IMR-90 (cell line): ENCODE data around the gene CEP63. TPM values are rescaled to one million over a fixed set of nuclear protein-coding genes. Genes with fewer than 3 reads are reported as not detected.

ENCODE experiments used
- ATAC-seq: fragments of 200-7000 bp; cut with Tn5 transposase; 2 replicates; pipeline ENCODE4 v1.9.1; 2020; ENCODE audit warnings: low read depth, mild to moderate bottlenecking, moderate library complexity
- BruUV-seq: library from RNA; stranded (reverse); fragments of 400-500 nt; replicated peaks from 2 replicates; lab custom pipeline; 2021; lab: Mats Ljungman, UMichigan
- CTCF ChIA-PET: fragments of 300-600 bp; formaldehyde crosslinking; extraction: SDS; loops from one replicate; lab custom pipeline; 2021; ENCODE audit warnings: antibody characterized with exemption; lab: Yijun Ruan, JAX
- POLR2A ChIA-PET: fragments of 300-600 bp; sonication (Branson Sonifier 250); formaldehyde crosslinking; loops from one replicate; lab custom pipeline; 2022; ENCODE audit warnings: antibody characterized with exemption; ENCODE audit not compliant: unreplicated experiment; lab: Charles Lee
- DNase-seq: peaks from one replicate; pipeline ENCODE4 v3.0.0; 2013
- H2AFZ ChIP-seq: replicated peaks from 2 replicates; pipeline ENCODE3; 2013; ENCODE audit warnings: low read length, mild to moderate bottlenecking; ENCODE audit not compliant: poor library complexity
- H2AK5ac ChIP-seq: 2 replicates; pipeline ENCODE4 v1.6.1; 2013; ENCODE audit warnings: low read depth, low read length, inconsistent platforms
- H2AK9ac ChIP-seq: replicated peaks from 2 replicates; pipeline ENCODE3; 2013; ENCODE audit warnings: mild to moderate bottlenecking, low read depth, low read length, moderate library complexity; ENCODE audit not compliant: poor library complexity
- H2BK120ac ChIP-seq: 2 replicates; pipeline ENCODE4 v1.6.1; 2013; ENCODE audit warnings: low read depth, low read length, inconsistent platforms
- H2BK15ac ChIP-seq: 3 replicates; pipeline ENCODE4 v1.6.1; 2013; ENCODE audit warnings: low read depth, low read length, inconsistent platforms
- H2BK20ac ChIP-seq: 2 replicates; pipeline ENCODE4 v1.6.1; 2013; ENCODE audit warnings: low read depth, mild to moderate bottlenecking, inconsistent platforms, low read length, moderate library complexity
- H2BK5ac ChIP-seq: 2 replicates; pipeline ENCODE4 v1.6.1; 2013; ENCODE audit warnings: mild to moderate bottlenecking, low read depth, low read length, inconsistent platforms; ENCODE audit not compliant: poor library complexity, severe bottlenecking
- H3K14ac ChIP-seq: replicated peaks from 2 replicates; pipeline ENCODE4 v1.6.1; 2013; ENCODE audit warnings: low read depth, low read length, inconsistent platforms
- H3K18ac ChIP-seq: 2 replicates; pipeline ENCODE4 v1.6.1; 2013; ENCODE audit warnings: low read depth, low read length, control low read depth
- H3K23ac ChIP-seq: 2 replicates; pipeline ENCODE4 v1.6.1; 2013; ENCODE audit warnings: low read depth, low read length, inconsistent platforms
- H3K27ac ChIP-seq: 2 replicates; pipeline ENCODE4 v1.5.1; 2013; ENCODE audit warnings: mild to moderate bottlenecking, control low read depth, low read length; ENCODE audit not compliant: insufficient read depth
- H3K27me3 ChIP-seq: 2 replicates; pipeline ENCODE4 v1.6.1; 2013; ENCODE audit warnings: low read length; ENCODE audit not compliant: control insufficient read depth, insufficient read depth
- H3K36me3 ChIP-seq: 2 replicates; pipeline ENCODE4 v1.6.1; 2013; ENCODE audit warnings: low read length, mixed read lengths; ENCODE audit not compliant: control insufficient read depth, insufficient read depth
- H3K4ac ChIP-seq: 2 replicates; pipeline ENCODE4 v1.6.1; 2013; ENCODE audit warnings: low read depth, low read length, inconsistent platforms
- H3K4me1 ChIP-seq: 2 replicates; pipeline ENCODE4 v1.6.1; 2013; ENCODE audit warnings: low read length, mixed read lengths; ENCODE audit not compliant: control insufficient read depth, insufficient read depth
- H3K4me2 ChIP-seq: 2 replicates; pipeline ENCODE4 v1.6.1; 2013; ENCODE audit warnings: low read depth, mild to moderate bottlenecking, control low read depth, low read length, moderate library complexity
- H3K4me3 ChIP-seq: 2 replicates; pipeline ENCODE4 v1.5.1; 2013; ENCODE audit warnings: low read depth, mild to moderate bottlenecking, control low read depth, low read length, moderate library complexity; ENCODE audit not compliant: insufficient read depth
- H3K56ac ChIP-seq: 2 replicates; pipeline ENCODE4 v1.6.1; 2013; ENCODE audit warnings: low read length, inconsistent platforms; ENCODE audit not compliant: insufficient read depth; ENCODE audit errors: extremely low read depth
- H3K79me1 ChIP-seq, 2 experiments: 2 replicates each; pipeline ENCODE4 v1.6.1; 2013; ENCODE audit warnings: low read length in 2 of 2, inconsistent platforms in 1 of 2, low read depth in 1 of 2
- H3K9ac ChIP-seq: 2 replicates; pipeline ENCODE4 v1.6.1; 2013; ENCODE audit warnings: low read depth, low read length, control low read depth
- H3K9me1 ChIP-seq: 2 replicates; pipeline ENCODE4 v1.6.1; 2013; ENCODE audit warnings: low read length, inconsistent platforms; ENCODE audit not compliant: insufficient read depth
- H3K9me3 ChIP-seq: 2 replicates; pipeline ENCODE4 v1.6.1; 2013; ENCODE audit warnings: low read length; ENCODE audit not compliant: control insufficient read depth, insufficient read depth
- H4K20me1 ChIP-seq: 2 replicates; pipeline ENCODE4 v1.6.1; 2013; ENCODE audit warnings: low read length, inconsistent platforms; ENCODE audit not compliant: insufficient read depth
- H4K5ac ChIP-seq: 2 replicates; pipeline ENCODE4 v1.6.1; 2013; ENCODE audit warnings: mild to moderate bottlenecking, low read depth, low read length, control low read depth
- H4K8ac ChIP-seq, 2 experiments: 2 replicates each; pipeline ENCODE4 v1.6.1; 2013; ENCODE audit warnings: low read depth in 2 of 2, low read length in 2 of 2, control low read depth in 1 of 2, inconsistent platforms in 1 of 2
- H4K91ac ChIP-seq: 2 replicates; pipeline ENCODE4 v1.6.1; 2013; ENCODE audit warnings: low read depth, low read length, inconsistent platforms; ENCODE audit not compliant: insufficient read depth
- BHLHE40 ChIP-seq: fragments of 150-350 bp; IDR thresholded peaks from 2 replicates; pipeline ENCODE4 v1.6.1; 2016; ENCODE audit warnings: mild to moderate bottlenecking, low read depth, low read length
- CEBPB ChIP-seq: IDR thresholded peaks from 2 replicates; pipeline ENCODE4 v1.6.1; 2012; ENCODE audit warnings: low read depth, low read length, improper control_type of control experiment
- CHD1 ChIP-seq: IDR thresholded peaks from 2 replicates; pipeline ENCODE4 v1.6.1; 2012; ENCODE audit warnings: low read depth, low read length, improper control_type of control experiment
- CTCF ChIP-seq: conservative IDR thresholded peaks from 2 replicates; pipeline ENCODE4 v1.5.1; 2012; ENCODE audit warnings: mild to moderate bottlenecking, low read depth, low read length, improper control_type of control experiment
- ELK1 ChIP-seq: fragments of 150-350 bp; IDR thresholded peaks from 2 replicates; pipeline ENCODE4 v1.6.1; 2016; ENCODE audit warnings: low read depth, mild to moderate bottlenecking, low read length, moderate library complexity, borderline replicate concordance
- FOS ChIP-seq: fragments of 150-350 bp; IDR thresholded peaks from 2 replicates; pipeline ENCODE4 v1.6.1; 2016; ENCODE audit warnings: low read depth, low read length
- MAFK ChIP-seq: IDR thresholded peaks from 2 replicates; pipeline ENCODE4 v1.6.1; 2012; ENCODE audit warnings: low read depth, low read length, improper control_type of control experiment
- MAZ ChIP-seq: IDR thresholded peaks from 2 replicates; pipeline ENCODE4 v1.6.1; 2012; ENCODE audit warnings: low read depth, mild to moderate bottlenecking, low read length, improper control_type of control experiment, moderate library complexity, borderline replicate concordance
- MXI1 ChIP-seq: IDR thresholded peaks from 2 replicates; pipeline ENCODE4 v1.6.1; 2012; ENCODE audit warnings: low read depth, mild to moderate bottlenecking, low read length, moderate library complexity, borderline replicate concordance
- NFE2L2 ChIP-seq: fragments of 150-350 bp; IDR thresholded peaks from 2 replicates; pipeline ENCODE4 v1.6.1; 2016; ENCODE audit warnings: low read depth, mild to moderate bottlenecking, low read length
- POLR2A ChIP-seq: IDR thresholded peaks from 2 replicates; pipeline ENCODE4 v1.6.1; 2012; ENCODE audit warnings: mild to moderate bottlenecking, low read depth, low read length
- RAD21 ChIP-seq: IDR thresholded peaks from 2 replicates; pipeline ENCODE4 v1.6.1; 2012; ENCODE audit warnings: low read length, improper control_type of control experiment
- RCOR1 ChIP-seq: IDR thresholded peaks from 2 replicates; pipeline ENCODE4 v1.6.1; 2012; ENCODE audit warnings: mild to moderate bottlenecking, low read length, improper control_type of control experiment; ENCODE audit not compliant: insufficient replicate concordance
- RFX5 ChIP-seq: IDR thresholded peaks from 2 replicates; pipeline ENCODE4 v1.8.0; 2012; ENCODE audit warnings: low read depth, mild to moderate bottlenecking, low read length, moderate library complexity
- SMC3 ChIP-seq: fragments of 150-350 bp; IDR thresholded peaks from 2 replicates; pipeline ENCODE4 v1.6.1; 2016; ENCODE audit warnings: low read depth, mild to moderate bottlenecking, antibody characterized with exemption, low read length, moderate library complexity
- USF2 ChIP-seq: fragments of 150-350 bp; IDR thresholded peaks from 2 replicates; pipeline ENCODE4 v1.6.1; 2017; ENCODE audit warnings: mild to moderate bottlenecking, antibody characterized with exemption, low read length, low read depth
- WGBS, 2 experiments: methylation state at CpG; one replicate each; pipeline versions ENCODE4 v1.1.5 to v1.1.7; 2013; ENCODE audit warnings: missing lambda C conversion rate in 2 of 2; ENCODE audit not compliant: insufficient read length in 1 of 2; ENCODE audit errors: extremely low coverage in 2 of 2; 5-methylcytosine and 5-hydroxymethylcytosine counted together
- dilution Hi-C: fragments of 300-500 bp; cut with HindIII; formaldehyde crosslinking; loops from one replicate; pipeline ENCODE4 v1.14.3; 2018; ENCODE audit warnings: low sequenced_read_pairs; ENCODE audit not compliant: unreplicated experiment
- in situ Hi-C: fragments of 300-500 bp; cut with MboI; formaldehyde crosslinking; loops from 3 replicates; pipeline ENCODE4 v1.14.3; 2019; ENCODE audit warnings: low sequenced_read_pairs, inconsistent platforms, mixed read lengths
- intact Hi-C: fragments of 100-400 bp; cut with micrococcal nuclease; formaldehyde crosslinking; loops from 2 replicates; pipeline ENCODE4 v1.10.0; 2022
- polyA plus RNA-seq, 3 experiments: library from polyadenylated mRNA; depleted of rRNA; stranded (reverse); fragments of >200 nt; gene quantifications; 2 replicates each; pipeline ENCODE4 v1.2.3, GENCODE V29; 2012; ENCODE audit warnings: low replicate concordance in 1 of 3
- total RNA-seq: library from RNA; depleted of rRNA; stranded (reverse); fragments of >200 nt; gene quantifications from 2 replicates; pipeline ENCODE4 v1.2.3, GENCODE V29; 2012

Gene CEP63
- total and polyA plus RNA-seq, 2 of the 4 experiments (the other 2 are of a cell fraction): 6.5 to 9.1 TPM

GRCh38 chr3:134614955-134615354 lies 129.1 kb downstream of the CEP63 start:
- DNase-seq: peak; percentile 41
- no CpG with 5 or more reads among the region's 4 CpGs for WGBS, 2 experiments

More at GRCh38 chr3:134614955-134615354, 129.1 kb downstream of the CEP63 start:
- intact Hi-C loops: no loop called here
- no peak overlapping the region for H3K56ac ChIP-seq
- no peak overlapping the region for H2BK120ac ChIP-seq
- no peak overlapping the region for H2BK20ac ChIP-seq
- no peaks in the 10 kb centered on the region; the same call in 1 of the 2 replicates for H3K9me1 ChIP-seq
- no peak overlapping the region for H3K23ac ChIP-seq
- no peak overlapping the region for H4K8ac ChIP-seq
- no peaks in the 10 kb centered on the region for H3K79me1 ChIP-seq
- peaks cover 2% of the 10 kb centered on the region; the same call in 1 of the 2 replicates for H3K4me1 ChIP-seq
- H3K4me2 ChIP-seq: no peak overlapping the region
- no peak overlapping the region for H2AFZ ChIP-seq
- dilution Hi-C loops: no loop called here
- in situ Hi-C loops: no loop called here
- no peak overlapping the region for H4K91ac ChIP-seq
- CTCF ChIA-PET: interaction anchor here (0.6 to 2.1 kb wide), 2 partner anchors 14 to 18 kb away, joined by 4 to 8 read pairs; no protein-coding TSS in a partner anchor
- no peak overlapping the region for H3K27ac ChIP-seq
- H2BK15ac ChIP-seq: no peak overlapping the region
- no peak overlapping the region for H2AK9ac ChIP-seq
- H3K27me3 ChIP-seq: peaks cover 32% of the 10 kb centered on the region
- no peak overlapping the region for H2BK5ac ChIP-seq
- no peak overlapping the region for H3K14ac ChIP-seq
- H3K36me3 ChIP-seq: no peaks in the 10 kb centered on the region
- no peak overlapping the region for H4K5ac ChIP-seq
- no peak overlapping the region for H3K18ac ChIP-seq
- ATAC-seq: peak; percentile 75
- no TSS peak for BruUV-seq
- TF ChIP-seq MAZ: no peak
- TF ChIP-seq ELK1: no peak
- no peak for TF ChIP-seq RFX5
- no peak for TF ChIP-seq CHD1
- TF ChIP-seq FOS: no peak
- no peak for TF ChIP-seq CTCF
- TF ChIP-seq MXI1: no peak
- no peak for TF ChIP-seq USF2
- TF ChIP-seq CEBPB: no peak
- TF ChIP-seq RAD21: no peak
- no peak for TF ChIP-seq BHLHE40
- no peak for TF ChIP-seq POLR2A
- TF ChIP-seq RCOR1: no peak
- TF ChIP-seq SMC3: no peak
- no peak for TF ChIP-seq MAFK
- no peak for TF ChIP-seq NFE2L2
- no peaks in the 10 kb centered on the region for H4K20me1 ChIP-seq
- no peak overlapping the region for H3K9ac ChIP-seq
- H2AK5ac ChIP-seq: no peak overlapping the region
- H3K4me3 ChIP-seq: no peak overlapping the region
- POLR2A ChIA-PET: interaction anchor here (0.5 to 0.6 kb wide), 2 partner anchors 58 to 84 kb away, joined by 3 to 25 read pairs; no protein-coding TSS in a partner anchor
- H3K4ac ChIP-seq: no peak overlapping the region
- no peaks in the 10 kb centered on the region for H3K9me3 ChIP-seq
